GM23338 (cell line): ENCODE results near the gene PKP3. TPM values are rescaled to one million over a fixed set of nuclear protein-coding genes. Genes with fewer than 3 reads are reported as not detected.

Source experiments
- ATAC-seq: fragments of 200-7000 bp; cut with Tn5 transposase; 3 replicates; pipeline ENCODE4 v1.9.1; 2020
- DNase-seq: peaks from one replicate; pipeline ENCODE4 v3.0.0-alpha.2; 2015; ENCODE audit warnings: low spot score
- H2AFZ ChIP-seq: fragments of 200-600 bp; sonication (generic); 2 replicates; pipeline ENCODE4 v1.8.0; 2016; ENCODE audit warnings: antibody characterized with exemption, mild to moderate bottlenecking, moderate library complexity
- H3F3A ChIP-seq: fragments of 200-600 bp; sonication (generic); replicated peaks from 2 replicates; pipeline ENCODE4 v1.8.0; 2017; ENCODE audit warnings: antibody characterized with exemption, mixed run types, low read depth
- H3K27ac ChIP-seq: fragments of 200-600 bp; sonication (generic); 2 replicates; pipeline ENCODE4 v1.6.1; 2016; ENCODE audit warnings: low read depth
- H3K27me3 ChIP-seq: fragments of 200-600 bp; sonication (generic); 2 replicates; pipeline ENCODE4 v1.8.0; 2016; ENCODE audit warnings: mild to moderate bottlenecking, mixed run types, moderate library complexity; ENCODE audit not compliant: insufficient read depth
- H3K36me3 ChIP-seq: fragments of 200-600 bp; sonication (generic); 2 replicates; pipeline ENCODE4 v1.8.0; 2016; ENCODE audit warnings: mild to moderate bottlenecking; ENCODE audit not compliant: insufficient read depth
- H3K4me1 ChIP-seq: fragments of 200-600 bp; sonication (generic); 2 replicates; pipeline ENCODE4 v1.8.0; 2016; ENCODE audit warnings: mild to moderate bottlenecking, moderate library complexity; ENCODE audit not compliant: insufficient read depth
- H3K4me2 ChIP-seq: fragments of 200-600 bp; sonication (generic); 2 replicates; pipeline ENCODE4 v1.7.1; 2017; ENCODE audit warnings: mixed run types
- H3K4me3 ChIP-seq: fragments of 200-600 bp; sonication (generic); 2 replicates; pipeline ENCODE4 v1.6.1; 2016; ENCODE audit warnings: mixed run types
- H3K79me2 ChIP-seq: fragments of 200-600 bp; sonication (generic); replicated peaks from 2 replicates; pipeline ENCODE4 v1.8.0; 2017; ENCODE audit warnings: mild to moderate bottlenecking; ENCODE audit not compliant: insufficient read depth
- H3K9me2 ChIP-seq: fragments of 200-600 bp; sonication (generic); 2 replicates; pipeline ENCODE4 v1.8.0; 2017; ENCODE audit not compliant: insufficient read depth
- H4K20me1 ChIP-seq: fragments of 200-600 bp; sonication (generic); replicated peaks from 2 replicates; pipeline ENCODE4 v1.8.0; 2017; ENCODE audit warnings: mild to moderate bottlenecking; ENCODE audit not compliant: insufficient read depth
- H3K27ac Mint-ChIP-seq: 2 replicates; pipeline ENCODE4 v1.8.0; 2020; ENCODE audit warnings: inconsistent platforms, mild to moderate bottlenecking, moderate library complexity, mixed read lengths
- H3K27me3 Mint-ChIP-seq: 3 replicates; pipeline ENCODE4 v1.8.0; 2022; ENCODE audit warnings: low read depth, mild to moderate bottlenecking, moderate library complexity, mixed read lengths, inconsistent platforms; ENCODE audit not compliant: insufficient read depth, poor library complexity
- H3K36me3 Mint-ChIP-seq: 3 replicates; pipeline ENCODE4 v1.8.0; 2021; ENCODE audit warnings: low read depth, mild to moderate bottlenecking, inconsistent platforms, moderate library complexity, mixed read lengths
- H3K4me1 Mint-ChIP-seq: 3 replicates; pipeline ENCODE4 v1.8.0; 2020; ENCODE audit warnings: mild to moderate bottlenecking, inconsistent platforms, mixed read lengths
- H3K4me3 Mint-ChIP-seq: 3 replicates; pipeline ENCODE4 v1.8.0; 2021; ENCODE audit warnings: moderate library complexity, mild to moderate bottlenecking, inconsistent platforms, mixed read lengths
- H3K9me3 Mint-ChIP-seq: 3 replicates; pipeline ENCODE4 v1.8.0; 2020; ENCODE audit warnings: moderate library complexity, mild to moderate bottlenecking, inconsistent platforms, mixed read lengths
- CREB1 ChIP-seq: fragments of 250-450 bp; sonication (Bioruptor Pico); IDR thresholded peaks from 2 replicates; pipeline ENCODE4 v1.5.0; 2020; ENCODE audit warnings: low read depth, mild to moderate bottlenecking, moderate library complexity
- EZH2 ChIP-seq: fragments of 200-600 bp; sonication (generic); IDR thresholded peaks from one replicate; pipeline ENCODE4 v1.8.0; 2017; ENCODE audit warnings: antibody characterized with exemption, mild to moderate bottlenecking, low read depth; ENCODE audit not compliant: unreplicated experiment
- EZH2phosphoT487 ChIP-seq: fragments of 200-600 bp; sonication (generic); IDR thresholded peaks from one replicate; pipeline ENCODE4 v1.8.1; 2018; ENCODE audit warnings: antibody characterized with exemption; ENCODE audit not compliant: unreplicated experiment
- JUNB ChIP-seq: IDR thresholded peaks from one replicate; pipeline ENCODE4 v1.6.1; 2016; ENCODE audit warnings: antibody characterized with exemption; ENCODE audit not compliant: unreplicated experiment
- POLR2AphosphoS5 ChIP-seq: IDR thresholded peaks from 2 replicates; pipeline ENCODE4 v1.6.1; 2016; ENCODE audit warnings: antibody characterized with exemption, low read depth
- polyA plus RNA-seq: library from polyadenylated mRNA; unstranded; fragments of >200 nt; fragmentation: Nextera tagmentation; extraction: Ambion mirVana; gene quantifications from 2 replicates; pipeline ENCODE4 v1.2.1, GENCODE V29; 2016
- total RNA-seq: library from RNA; depleted of rRNA; stranded (reverse); fragments of >200 nt; shearing (Covaris generic); gene quantifications from 2 replicates; pipeline ENCODE4 v1.2.3, GENCODE V29; 2014
- TF ChIP-seq, protein P1 (sequence below): IDR thresholded peaks from one replicate; pipeline ENCODE4 v1.6.1; 2018; ENCODE audit warnings: antibody characterized with exemption; ENCODE audit not compliant: unreplicated experiment
- TF ChIP-seq, protein P2 (sequence below): IDR thresholded peaks from 2 replicates; pipeline ENCODE4 v1.6.1; 2016; ENCODE audit warnings: antibody characterized with exemption
- TF ChIP-seq, protein P3 (sequence below), 2 experiments: fragments of 200-600 bp in 1 of 2; sonication (generic) in 1 of 2; conservative IDR thresholded peaks; 2 replicates each; pipeline versions ENCODE4 v1.5.1 to v1.6.1; 2016 to 2017; ENCODE audit warnings: antibody characterized with exemption in 2 of 2, low read depth in 2 of 2, mild to moderate bottlenecking in 2 of 2, moderate library complexity in 1 of 2
- TF ChIP-seq, protein P4 (sequence below): fragments of 250-450 bp; sonication (Bioruptor Pico); IDR thresholded peaks from 2 replicates; pipeline ENCODE4 v1.5.0; 2020; ENCODE audit warnings: mild to moderate bottlenecking, moderate library complexity

The PKP3 gene
- total and polyA plus RNA-seq, 2 experiments from 2014 or later: 7.2 to 23.0 TPM

DNA sequence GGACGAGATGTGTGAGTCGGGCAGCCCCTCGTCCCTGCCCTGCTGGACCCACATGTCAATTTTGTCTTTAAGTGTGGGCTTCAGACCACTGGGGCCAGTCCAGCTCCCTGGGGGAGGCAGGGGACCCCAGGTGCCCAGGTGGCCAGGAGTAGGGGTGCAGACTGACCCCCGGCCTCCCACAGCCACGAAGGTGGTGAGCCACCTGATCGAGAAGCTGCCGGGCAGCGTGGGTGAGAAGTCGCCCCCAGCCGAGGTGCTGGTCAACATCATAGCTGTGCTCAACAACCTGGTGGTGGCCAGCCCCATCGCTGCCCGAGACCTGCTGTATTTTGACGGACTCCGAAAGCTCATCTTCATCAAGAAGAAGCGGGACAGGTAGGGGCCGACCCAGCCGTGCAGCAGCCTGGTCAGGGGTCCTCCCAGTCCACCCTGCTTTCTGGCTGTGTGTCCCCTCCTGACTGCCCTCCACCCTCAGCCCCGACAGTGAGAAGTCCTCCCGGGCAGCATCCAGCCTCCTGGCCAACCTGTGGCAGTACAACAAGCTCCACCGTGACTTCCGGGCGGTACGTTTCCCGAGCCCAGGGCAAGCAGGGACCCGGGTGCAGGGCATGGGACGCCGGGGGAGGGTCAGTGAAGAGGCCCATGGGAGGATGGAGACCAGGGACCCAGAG is 9.9 kb downstream of the PKP3 start (continued):
- TF ChIP-seq, protein P1, sequence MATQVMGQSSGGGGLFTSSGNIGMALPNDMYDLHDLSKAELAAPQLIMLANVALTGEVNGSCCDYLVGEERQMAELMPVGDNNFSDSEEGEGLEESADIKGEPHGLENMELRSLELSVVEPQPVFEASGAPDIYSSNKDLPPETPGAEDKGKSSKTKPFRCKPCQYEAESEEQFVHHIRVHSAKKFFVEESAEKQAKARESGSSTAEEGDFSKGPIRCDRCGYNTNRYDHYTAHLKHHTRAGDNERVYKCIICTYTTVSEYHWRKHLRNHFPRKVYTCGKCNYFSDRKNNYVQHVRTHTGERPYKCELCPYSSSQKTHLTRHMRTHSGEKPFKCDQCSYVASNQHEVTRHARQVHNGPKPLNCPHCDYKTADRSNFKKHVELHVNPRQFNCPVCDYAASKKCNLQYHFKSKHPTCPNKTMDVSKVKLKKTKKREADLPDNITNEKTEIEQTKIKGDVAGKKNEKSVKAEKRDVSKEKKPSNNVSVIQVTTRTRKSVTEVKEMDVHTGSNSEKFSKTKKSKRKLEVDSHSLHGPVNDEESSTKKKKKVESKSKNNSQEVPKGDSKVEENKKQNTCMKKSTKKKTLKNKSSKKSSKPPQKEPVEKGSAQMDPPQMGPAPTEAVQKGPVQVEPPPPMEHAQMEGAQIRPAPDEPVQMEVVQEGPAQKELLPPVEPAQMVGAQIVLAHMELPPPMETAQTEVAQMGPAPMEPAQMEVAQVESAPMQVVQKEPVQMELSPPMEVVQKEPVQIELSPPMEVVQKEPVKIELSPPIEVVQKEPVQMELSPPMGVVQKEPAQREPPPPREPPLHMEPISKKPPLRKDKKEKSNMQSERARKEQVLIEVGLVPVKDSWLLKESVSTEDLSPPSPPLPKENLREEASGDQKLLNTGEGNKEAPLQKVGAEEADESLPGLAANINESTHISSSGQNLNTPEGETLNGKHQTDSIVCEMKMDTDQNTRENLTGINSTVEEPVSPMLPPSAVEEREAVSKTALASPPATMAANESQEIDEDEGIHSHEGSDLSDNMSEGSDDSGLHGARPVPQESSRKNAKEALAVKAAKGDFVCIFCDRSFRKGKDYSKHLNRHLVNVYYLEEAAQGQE: no peak
- TF ChIP-seq JUNB (no peak), EZH2phosphoT487 (no peak)

DNA sequence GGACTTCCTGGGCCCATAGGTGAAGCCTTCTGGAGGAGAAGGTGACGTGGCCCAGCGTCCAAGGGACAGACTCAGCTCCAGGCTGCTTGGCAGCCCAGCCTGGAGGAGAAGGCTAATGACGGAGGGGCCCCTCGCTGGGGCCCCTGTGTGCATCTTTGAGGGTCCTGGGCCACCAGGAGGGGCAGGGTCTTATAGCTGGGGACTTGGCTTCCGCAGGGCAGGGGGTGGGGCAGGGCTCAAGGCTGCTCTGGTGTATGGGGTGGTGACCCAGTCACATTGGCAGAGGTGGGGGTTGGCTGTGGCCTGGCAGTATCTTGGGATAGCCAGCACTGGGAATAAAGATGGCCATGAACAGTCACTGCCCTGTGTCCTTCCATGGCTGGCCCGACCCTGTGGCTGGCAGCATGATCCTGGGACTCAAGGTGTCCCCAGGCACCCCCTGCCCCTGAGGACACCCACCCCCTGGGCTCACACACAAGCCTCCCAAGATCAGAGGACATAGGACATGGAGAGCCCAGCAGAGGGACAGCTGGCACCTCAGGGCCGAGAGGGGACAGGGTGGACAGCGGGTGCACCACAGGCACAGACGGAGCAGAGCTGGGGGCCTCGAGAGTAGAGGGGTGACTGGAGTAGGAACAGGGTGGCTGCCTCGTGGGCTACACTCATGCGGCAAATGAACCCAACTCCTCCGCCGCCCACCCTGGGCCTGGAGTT is 10.7 kb downstream of the PKP3 start:
- no peaks in the 10 kb centered on the region for H3K79me2 ChIP-seq
- no peaks in the 10 kb centered on the region for H3K4me1 ChIP-seq
- Mint-ChIP-seq H3K27ac (no peak overlapping the region), H3K27me3 (peaks cover 12% of the 10 kb centered on the region), H3K36me3 (peaks cover 2% of the 10 kb centered on the region), H3K4me3 (no peak overlapping the region), H3K4me1 (no peaks in the 10 kb centered on the region; the same call in 2 of the 3 replicates), H3K9me3 (peaks cover 16% of the 10 kb centered on the region)
- no peak overlapping the region for H3K27ac ChIP-seq
- no peaks in the 10 kb centered on the region for H3F3A ChIP-seq
- H3K9me2 ChIP-seq: no peaks in the 10 kb centered on the region
- no peak for DNase-seq
- no peaks in the 10 kb centered on the region for H3K36me3 ChIP-seq
- no peak for ATAC-seq
- H4K20me1 ChIP-seq: no peaks in the 10 kb centered on the region; the same call in 1 of the 2 replicates
- H3K4me2 ChIP-seq: no peak overlapping the region
- no peak overlapping the region for H3K4me3 ChIP-seq
- no peaks in the 10 kb centered on the region for H3K27me3 ChIP-seq
- no peak overlapping the region for H2AFZ ChIP-seq
- TF ChIP-seq, protein P2, sequence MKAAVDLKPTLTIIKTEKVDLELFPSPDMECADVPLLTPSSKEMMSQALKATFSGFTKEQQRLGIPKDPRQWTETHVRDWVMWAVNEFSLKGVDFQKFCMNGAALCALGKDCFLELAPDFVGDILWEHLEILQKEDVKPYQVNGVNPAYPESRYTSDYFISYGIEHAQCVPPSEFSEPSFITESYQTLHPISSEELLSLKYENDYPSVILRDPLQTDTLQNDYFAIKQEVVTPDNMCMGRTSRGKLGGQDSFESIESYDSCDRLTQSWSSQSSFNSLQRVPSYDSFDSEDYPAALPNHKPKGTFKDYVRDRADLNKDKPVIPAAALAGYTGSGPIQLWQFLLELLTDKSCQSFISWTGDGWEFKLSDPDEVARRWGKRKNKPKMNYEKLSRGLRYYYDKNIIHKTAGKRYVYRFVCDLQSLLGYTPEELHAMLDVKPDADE: no peak
- TF ChIP-seq JUNB (no peak), POLR2AphosphoS5 (no peak), EZH2 (no peak), CREB1 (no peak)
- TF ChIP-seq, protein P3, sequence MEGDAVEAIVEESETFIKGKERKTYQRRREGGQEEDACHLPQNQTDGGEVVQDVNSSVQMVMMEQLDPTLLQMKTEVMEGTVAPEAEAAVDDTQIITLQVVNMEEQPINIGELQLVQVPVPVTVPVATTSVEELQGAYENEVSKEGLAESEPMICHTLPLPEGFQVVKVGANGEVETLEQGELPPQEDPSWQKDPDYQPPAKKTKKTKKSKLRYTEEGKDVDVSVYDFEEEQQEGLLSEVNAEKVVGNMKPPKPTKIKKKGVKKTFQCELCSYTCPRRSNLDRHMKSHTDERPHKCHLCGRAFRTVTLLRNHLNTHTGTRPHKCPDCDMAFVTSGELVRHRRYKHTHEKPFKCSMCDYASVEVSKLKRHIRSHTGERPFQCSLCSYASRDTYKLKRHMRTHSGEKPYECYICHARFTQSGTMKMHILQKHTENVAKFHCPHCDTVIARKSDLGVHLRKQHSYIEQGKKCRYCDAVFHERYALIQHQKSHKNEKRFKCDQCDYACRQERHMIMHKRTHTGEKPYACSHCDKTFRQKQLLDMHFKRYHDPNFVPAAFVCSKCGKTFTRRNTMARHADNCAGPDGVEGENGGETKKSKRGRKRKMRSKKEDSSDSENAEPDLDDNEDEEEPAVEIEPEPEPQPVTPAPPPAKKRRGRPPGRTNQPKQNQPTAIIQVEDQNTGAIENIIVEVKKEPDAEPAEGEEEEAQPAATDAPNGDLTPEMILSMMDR (conservative IDR thresholded peaks at IDR 0.05; ENCODE audit: low read depth in 2 of 2): no peak
- TF ChIP-seq, protein P4, sequence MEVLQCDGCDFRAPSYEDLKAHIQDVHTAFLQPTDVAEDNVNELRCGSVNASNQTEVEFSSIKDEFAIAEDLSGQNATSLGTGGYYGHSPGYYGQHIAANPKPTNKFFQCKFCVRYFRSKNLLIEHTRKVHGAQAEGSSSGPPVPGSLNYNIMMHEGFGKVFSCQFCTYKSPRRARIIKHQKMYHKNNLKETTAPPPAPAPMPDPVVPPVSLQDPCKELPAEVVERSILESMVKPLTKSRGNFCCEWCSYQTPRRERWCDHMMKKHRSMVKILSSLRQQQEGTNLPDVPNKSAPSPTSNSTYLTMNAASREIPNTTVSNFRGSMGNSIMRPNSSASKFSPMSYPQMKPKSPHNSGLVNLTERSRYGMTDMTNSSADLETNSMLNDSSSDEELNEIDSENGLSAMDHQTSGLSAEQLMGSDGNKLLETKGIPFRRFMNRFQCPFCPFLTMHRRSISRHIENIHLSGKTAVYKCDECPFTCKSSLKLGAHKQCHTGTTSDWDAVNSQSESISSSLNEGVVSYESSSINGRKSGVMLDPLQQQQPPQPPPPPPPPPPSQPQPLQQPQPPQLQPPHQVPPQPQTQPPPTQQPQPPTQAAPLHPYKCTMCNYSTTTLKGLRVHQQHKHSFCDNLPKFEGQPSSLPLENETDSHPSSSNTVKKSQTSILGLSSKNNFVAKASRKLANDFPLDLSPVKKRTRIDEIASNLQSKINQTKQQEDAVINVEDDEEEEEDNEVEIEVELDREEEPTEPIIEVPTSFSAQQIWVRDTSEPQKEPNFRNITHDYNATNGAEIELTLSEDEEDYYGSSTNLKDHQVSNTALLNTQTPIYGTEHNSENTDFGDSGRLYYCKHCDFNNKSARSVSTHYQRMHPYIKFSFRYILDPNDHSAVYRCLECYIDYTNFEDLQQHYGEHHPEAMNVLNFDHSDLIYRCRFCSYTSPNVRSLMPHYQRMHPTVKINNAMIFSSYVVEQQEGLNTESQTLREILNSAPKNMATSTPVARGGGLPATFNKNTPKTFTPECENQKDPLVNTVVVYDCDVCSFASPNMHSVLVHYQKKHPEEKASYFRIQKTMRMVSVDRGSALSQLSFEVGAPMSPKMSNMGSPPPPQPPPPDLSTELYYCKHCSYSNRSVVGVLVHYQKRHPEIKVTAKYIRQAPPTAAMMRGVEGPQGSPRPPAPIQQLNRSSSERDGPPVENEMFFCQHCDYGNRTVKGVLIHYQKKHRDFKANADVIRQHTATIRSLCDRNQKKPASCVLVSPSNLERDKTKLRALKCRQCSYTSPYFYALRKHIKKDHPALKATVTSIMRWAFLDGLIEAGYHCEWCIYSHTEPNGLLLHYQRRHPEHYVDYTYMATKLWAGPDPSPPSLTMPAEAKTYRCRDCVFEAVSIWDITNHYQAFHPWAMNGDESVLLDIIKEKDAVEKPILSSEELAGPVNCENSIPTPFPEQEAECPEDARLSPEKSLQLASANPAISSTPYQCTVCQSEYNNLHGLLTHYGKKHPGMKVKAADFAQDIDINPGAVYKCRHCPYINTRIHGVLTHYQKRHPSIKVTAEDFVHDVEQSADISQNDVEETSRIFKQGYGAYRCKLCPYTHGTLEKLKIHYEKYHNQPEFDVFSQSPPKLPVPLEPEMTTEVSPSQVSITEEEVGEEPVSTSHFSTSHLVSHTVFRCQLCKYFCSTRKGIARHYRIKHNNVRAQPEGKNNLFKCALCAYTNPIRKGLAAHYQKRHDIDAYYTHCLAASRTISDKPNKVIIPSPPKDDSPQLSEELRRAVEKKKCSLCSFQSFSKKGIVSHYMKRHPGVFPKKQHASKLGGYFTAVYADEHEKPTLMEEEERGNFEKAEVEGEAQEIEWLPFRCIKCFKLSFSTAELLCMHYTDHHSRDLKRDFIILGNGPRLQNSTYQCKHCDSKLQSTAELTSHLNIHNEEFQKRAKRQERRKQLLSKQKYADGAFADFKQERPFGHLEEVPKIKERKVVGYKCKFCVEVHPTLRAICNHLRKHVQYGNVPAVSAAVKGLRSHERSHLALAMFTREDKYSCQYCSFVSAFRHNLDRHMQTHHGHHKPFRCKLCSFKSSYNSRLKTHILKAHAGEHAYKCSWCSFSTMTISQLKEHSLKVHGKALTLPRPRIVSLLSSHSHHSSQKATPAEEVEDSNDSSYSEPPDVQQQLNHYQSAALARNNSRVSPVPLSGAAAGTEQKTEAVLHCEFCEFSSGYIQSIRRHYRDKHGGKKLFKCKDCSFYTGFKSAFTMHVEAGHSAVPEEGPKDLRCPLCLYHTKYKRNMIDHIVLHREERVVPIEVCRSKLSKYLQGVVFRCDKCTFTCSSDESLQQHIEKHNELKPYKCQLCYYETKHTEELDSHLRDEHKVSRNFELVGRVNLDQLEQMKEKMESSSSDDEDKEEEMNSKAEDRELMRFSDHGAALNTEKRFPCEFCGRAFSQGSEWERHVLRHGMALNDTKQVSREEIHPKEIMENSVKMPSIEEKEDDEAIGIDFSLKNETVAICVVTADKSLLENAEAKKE (CRISPR knock-in tag): no peak
